GM12878 (cell line): ENCODE measurements around the gene CAPN8. TPM values are rescaled to one million over a fixed set of nuclear protein-coding genes. Genes with fewer than 3 reads are reported as not detected.

Experiments used
- ATAC-seq: fragments of 200-7000 bp; cut with Tn5 transposase; 3 replicates; pipeline ENCODE4 v1.9.1; 2020; ENCODE audit warnings: mild to moderate bottlenecking, moderate library complexity
- BruUV-seq: library from RNA; stranded (reverse); fragments of 400-500 nt; replicated peaks from 2 replicates; lab custom pipeline; 2021; lab: Mats Ljungman, UMichigan
- CTCF ChIA-PET: fragments of 300-600 bp; sonication (Branson Sonifier 250); formaldehyde crosslinking; extraction: SDS; loops from one replicate; lab custom pipeline; 2021; ENCODE audit warnings: inconsistent platforms; lab: Yijun Ruan, JAX
- POLR2A ChIA-PET: fragments of 350-600 bp; formaldehyde crosslinking; extraction: SDS; loops from one replicate; lab custom pipeline; 2021; ENCODE audit warnings: inconsistent platforms; lab: Charles Lee
- RAD21 ChIA-PET: fragments of 300-600 bp; sonication (Branson Sonifier 250); formaldehyde crosslinking; loops from one replicate; lab custom pipeline; 2023; ENCODE audit warnings: antibody characterized with exemption; ENCODE audit not compliant: unreplicated experiment; lab: Charles Lee
- SMC1A ChIA-PET: fragments of 300-600 bp; sonication (Branson Sonifier 250); formaldehyde crosslinking; loops from one replicate; lab custom pipeline; 2023; ENCODE audit not compliant: unreplicated experiment, uncharacterized antibody; lab: Charles Lee
- DNase-seq: peaks from one replicate; pipeline ENCODE4 v3.0.0-alpha.2; 2011; ENCODE audit warnings: low read depth, low spot score
- FAIRE-seq: peaks from 3 replicates; lab custom pipeline; 2011; peaks lifted over from hg19 to GRCh38; lab: Jason Lieb, UNC
- H2AFZ ChIP-seq: 2 replicates; pipeline ENCODE4 v1.6.0; 2011; ENCODE audit warnings: low read depth, low read length, control low read depth; ENCODE audit not compliant: control insufficient read depth
- H3K27ac ChIP-seq: 2 replicates; pipeline ENCODE4 v1.5.1; 2011; ENCODE audit warnings: control low read depth; ENCODE audit not compliant: control insufficient read depth, insufficient read depth
- H3K27me3 ChIP-seq, 2 experiments: replicated peaks in 1 of 2; 2 replicates each; pipeline versions ENCODE4 v1.6.0 to v1.6.1; 2011; ENCODE audit warnings: low read length in 1 of 2; ENCODE audit not compliant: control insufficient read depth in 2 of 2, insufficient read depth in 2 of 2
- H3K36me3 ChIP-seq, 2 experiments: 2 replicates each; pipeline ENCODE4 v1.5.1; 2011; ENCODE audit warnings: low read length in 1 of 2; ENCODE audit not compliant: control insufficient read depth in 2 of 2, insufficient read depth in 2 of 2
- H3K4me1 ChIP-seq: 2 replicates; pipeline ENCODE4 v1.6.1; 2011; ENCODE audit warnings: mild to moderate bottlenecking, low read length, moderate library complexity, mixed read lengths; ENCODE audit not compliant: control insufficient read depth, insufficient read depth
- H3K4me2 ChIP-seq: 2 replicates; pipeline ENCODE4 v1.6.0; 2011; ENCODE audit warnings: control low read depth; ENCODE audit not compliant: control insufficient read depth, insufficient read depth
- H3K4me3 ChIP-seq: fragments of 200-600 bp; sonication (generic); 2 replicates; pipeline ENCODE4 v1.5.1; 2016
- H3K79me2 ChIP-seq: 2 replicates; pipeline ENCODE4 v1.6.0; 2011; ENCODE audit warnings: low read length; ENCODE audit not compliant: control insufficient read depth, insufficient read depth
- H3K9ac ChIP-seq: 2 replicates; pipeline ENCODE4 v1.8.0; 2011; ENCODE audit warnings: low read length, control low read depth, mixed read lengths; ENCODE audit not compliant: control insufficient read depth, insufficient read depth
- H3K9me3 ChIP-seq: replicated peaks from 3 replicates; pipeline ENCODE4 v1.5.1; 2011; ENCODE audit warnings: mild to moderate bottlenecking, low read length; ENCODE audit not compliant: control insufficient read depth, insufficient read depth
- H4K20me1 ChIP-seq: 2 replicates; pipeline ENCODE4 v1.6.0; 2011; ENCODE audit not compliant: control insufficient read depth, insufficient read depth
- CHD2 ChIP-seq: IDR thresholded peaks from 2 replicates; pipeline ENCODE4 v1.6.1; 2011; ENCODE audit warnings: low read depth, low read length, improper control_type of control experiment, borderline replicate concordance
- EP300 ChIP-seq, 2 experiments: fragments of 150-350 bp in 1 of 2; IDR thresholded peaks; 2 replicates each; pipeline ENCODE4 v1.6.1; 2011 to 2012; ENCODE audit warnings: low read depth in 2 of 2, low read length in 2 of 2, borderline replicate concordance in 1 of 2, improper control_type of control experiment in 1 of 2, inconsistent platforms in 1 of 2; ENCODE audit not compliant: control insufficient read depth in 1 of 2
- EZH2 ChIP-seq: IDR thresholded peaks from 2 replicates; pipeline ENCODE4 v1.6.1; 2012; ENCODE audit warnings: low read depth, mild to moderate bottlenecking, control low read depth, inconsistent platforms, low read length, borderline replicate concordance; ENCODE audit not compliant: control insufficient read depth
- HDGF ChIP-seq: fragments of 450-650 bp; IDR thresholded peaks from 2 replicates; pipeline ENCODE4 v1.6.1; 2016; ENCODE audit warnings: antibody characterized with exemption
- MEF2A ChIP-seq: IDR thresholded peaks from 2 replicates; pipeline ENCODE4 v1.6.1; 2011; ENCODE audit warnings: low read depth, mild to moderate bottlenecking, low read length, moderate library complexity; ENCODE audit not compliant: insufficient read depth
- NFYB ChIP-seq: IDR thresholded peaks from 2 replicates; pipeline ENCODE4 v1.6.1; 2011; ENCODE audit warnings: low read depth, mild to moderate bottlenecking, low read length, improper control_type of control experiment, moderate library complexity; ENCODE audit not compliant: insufficient read depth
- NR2C1 ChIP-seq: fragments of 450-650 bp; IDR thresholded peaks from 2 replicates; pipeline ENCODE4 v1.6.1; 2017; ENCODE audit warnings: antibody characterized with exemption, mild to moderate bottlenecking, moderate library complexity
- PML ChIP-seq: IDR thresholded peaks from 2 replicates; pipeline ENCODE4 v1.6.1; 2012; ENCODE audit warnings: low read length, inconsistent platforms
- POLR2AphosphoS5 ChIP-seq: IDR thresholded peaks from 2 replicates; pipeline ENCODE4 v1.6.1; 2011; ENCODE audit warnings: mild to moderate bottlenecking, low read length, inconsistent platforms
- RUNX3 ChIP-seq: IDR thresholded peaks from 2 replicates; pipeline ENCODE4 v1.6.1; 2012; ENCODE audit warnings: low read length, inconsistent platforms
- SKIL ChIP-seq: fragments of 450-650 bp; IDR thresholded peaks from 2 replicates; pipeline ENCODE4 v1.6.1; 2017; ENCODE audit warnings: mild to moderate bottlenecking, low read depth, inconsistent platforms; ENCODE audit not compliant: poor library complexity, severe bottlenecking
- SMAD1 ChIP-seq: fragments of 450-650 bp; IDR thresholded peaks from 2 replicates; pipeline ENCODE4 v1.6.1; 2018; ENCODE audit warnings: mild to moderate bottlenecking, low read depth; ENCODE audit not compliant: partially characterized antibody
- SMC3 ChIP-seq: IDR thresholded peaks from 2 replicates; pipeline ENCODE4 v1.6.1; 2011; ENCODE audit warnings: low read length, improper control_type of control experiment, borderline replicate concordance
- YBX1 ChIP-seq: fragments of 450-650 bp; IDR thresholded peaks from 2 replicates; pipeline ENCODE4 v1.6.1; 2016; ENCODE audit warnings: antibody characterized with exemption
- YY1 ChIP-seq: IDR thresholded peaks from 2 replicates; pipeline ENCODE4 v1.6.1; 2011; ENCODE audit warnings: low read depth, mild to moderate bottlenecking, low read length
- ZNF24 ChIP-seq: fragments of 450-650 bp; IDR thresholded peaks from 2 replicates; pipeline ENCODE4 v1.6.1; 2017; ENCODE audit warnings: antibody characterized with exemption, mild to moderate bottlenecking
- ZZZ3 ChIP-seq: IDR thresholded peaks from 2 replicates; pipeline ENCODE4 v1.6.1; 2011; ENCODE audit warnings: low read depth; ENCODE audit not compliant: control insufficient read depth, insufficient read length
- WGBS: methylation state at CpG from one replicate; pipeline ENCODE4 v1.1.6; 2016; ENCODE audit warnings: low lambda C conversion rate; ENCODE audit not compliant: insufficient replicate concordance, insufficient coverage; ENCODE audit errors: missing lambda C conversion rate; 5-methylcytosine and 5-hydroxymethylcytosine counted together
- in situ Hi-C: fragments of 300-500 bp; cut with MboI; formaldehyde crosslinking; loops from 9 replicates; pipeline ENCODE4 v1.14.3; 2018; ENCODE audit warnings: mixed read lengths
- intact Hi-C: fragments of 100-400 bp; cut with micrococcal nuclease; formaldehyde crosslinking; loops from one replicate; pipeline ENCODE4 v1.14.2; 2022; ENCODE audit not compliant: unreplicated experiment
- polyA plus RNA-seq, 11 experiments: library from polyadenylated mRNA; depleted of rRNA in 4 of 11; unstranded in 6 of 11; stranded (reverse) in 5 of 11; fragments of >200 nt; fragmentation: Nextera tagmentation in 4 of 11; fragmentation: Illumina TruSeq in 1 of 11; extraction: Ambion mirVana in 4 of 11; extraction: Trizol in 1 of 11; gene quantifications; 1 replicate in 1 of 11; 2 replicates in 10 of 11; pipeline versions ENCODE4 v1.2.1 to v1.2.3, GENCODE V29; 2011 to 2016; ENCODE audit warnings: inconsistent platforms in 2 of 11, missing spikeins in 2 of 11, low read depth in 1 of 11
- total RNA-seq, 4 experiments: library from RNA; depleted of rRNA in 3 of 4; stranded (reverse); fragments of >200 nt in 3 of 4; fragmentation: Illumina TruSeq in 1 of 4; extraction: Trizol in 1 of 4; gene quantifications; 2 replicates each; pipeline versions ENCODE4 v1.2.1 to v1.2.3, GENCODE V29; 2013 to 2021
- TF ChIP-seq, protein P1 (sequence below): fragments of 150-350 bp; IDR thresholded peaks from 2 replicates; pipeline ENCODE4 v1.6.1; 2014; ENCODE audit warnings: mild to moderate bottlenecking, low read depth, low read length
- TF ChIP-seq, protein P2 (sequence below): fragments of 450-650 bp; IDR thresholded peaks from 2 replicates; pipeline ENCODE4 v1.6.1; 2014; ENCODE audit warnings: mild to moderate bottlenecking

Gene CAPN8
- total and polyA plus RNA-seq, 10 of the 15 experiments (the other 5 are each of a cell fraction or from before 2014, with no cell fraction given): 6.4 to 30.7 (median 12.3) TPM

DNA sequence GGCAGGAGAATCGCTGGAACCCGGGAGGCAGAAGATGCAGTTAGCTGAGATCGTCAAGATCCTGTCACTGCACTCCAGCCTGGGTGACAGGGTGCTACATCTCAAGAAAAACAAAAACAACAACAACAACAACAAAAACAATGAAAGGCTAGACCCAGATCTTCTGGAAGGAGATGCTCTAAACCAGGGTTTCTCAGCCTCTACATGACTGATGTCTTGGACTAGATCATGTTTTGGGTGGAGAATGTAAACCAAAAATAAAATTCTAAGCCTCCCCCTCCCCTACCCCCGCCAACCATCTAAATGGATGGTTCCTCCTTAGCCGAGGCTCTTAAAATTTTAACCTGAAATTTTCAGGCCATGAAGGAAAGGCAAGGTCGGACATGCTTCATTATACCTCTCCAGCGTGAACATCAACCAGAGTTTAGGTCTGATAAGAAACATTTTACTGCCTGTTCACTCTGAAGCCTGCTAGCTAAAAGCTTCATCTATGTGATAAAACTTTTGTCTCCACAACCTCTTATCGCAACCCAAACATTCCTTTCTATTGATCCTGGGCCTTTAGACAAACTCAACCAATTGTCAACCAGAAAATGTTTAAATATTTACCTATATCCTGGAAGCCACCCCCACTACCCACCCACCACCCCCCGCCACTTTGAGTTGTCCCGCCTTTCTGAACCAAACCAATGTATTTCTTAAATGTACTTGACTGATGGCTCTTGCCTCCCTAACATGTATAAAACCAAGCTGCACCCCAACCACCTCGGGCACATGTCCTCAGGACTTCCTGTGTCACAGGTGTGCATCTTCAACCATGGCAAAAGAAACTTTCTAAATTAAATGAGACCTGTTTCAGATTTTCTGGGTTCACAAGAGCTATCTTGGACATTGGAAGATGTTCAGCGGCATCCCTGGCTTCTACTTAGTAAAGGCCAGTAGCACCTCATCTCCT lies 45.0 kb upstream of the CAPN8 start:
- Histone ChIP-seq H3K27me3 (no peaks in the 10 kb centered on the region), H3K36me3 (no peaks in the 10 kb centered on the region), H4K20me1 (no peaks in the 10 kb centered on the region), H3K4me3 (no peak overlapping the region), H3K27ac (no peak overlapping the region), H3K4me2 (no peak overlapping the region), H3K79me2 (no peaks in the 10 kb centered on the region; the same call in 1 of the 2 replicates), H3K9me3 (no peaks in the 10 kb centered on the region), H2AFZ (no peak overlapping the region), H3K9ac (no peak overlapping the region), H3K4me1 (peaks cover 9% of the 10 kb centered on the region)
- in situ Hi-C loops (no loop called here), intact Hi-C loops (loop anchor here (5.0 kb wide), 1 partner anchor 622 kb away; the partner anchor contains the start of gene NVL)
- DNase-seq: no peak
- 90% methylated on average over 12 of the region's 12 CpGs for WGBS
- ChIA-PET POLR2A (interaction anchor here (0.6 kb wide), 1 partner anchor 1393 kb away, joined by 5 read pairs; no protein-coding TSS in a partner anchor), CTCF (interaction anchor here (3.1 kb wide), 1 partner anchor 40 kb away, joined by 25 read pairs; no protein-coding TSS in a partner anchor), SMC1A (interaction anchor here (1.3 kb wide), 1 partner anchor 39 kb away, joined by 3 read pairs; no protein-coding TSS in a partner anchor), RAD21 (interaction anchor here (2.3 kb wide), 1 partner anchor 38 kb away, joined by 8 read pairs; no protein-coding TSS in a partner anchor)
- no peak for FAIRE-seq
- ATAC-seq: no peak
- BruUV-seq: no TSS peak
- TF ChIP-seq, protein P1, sequence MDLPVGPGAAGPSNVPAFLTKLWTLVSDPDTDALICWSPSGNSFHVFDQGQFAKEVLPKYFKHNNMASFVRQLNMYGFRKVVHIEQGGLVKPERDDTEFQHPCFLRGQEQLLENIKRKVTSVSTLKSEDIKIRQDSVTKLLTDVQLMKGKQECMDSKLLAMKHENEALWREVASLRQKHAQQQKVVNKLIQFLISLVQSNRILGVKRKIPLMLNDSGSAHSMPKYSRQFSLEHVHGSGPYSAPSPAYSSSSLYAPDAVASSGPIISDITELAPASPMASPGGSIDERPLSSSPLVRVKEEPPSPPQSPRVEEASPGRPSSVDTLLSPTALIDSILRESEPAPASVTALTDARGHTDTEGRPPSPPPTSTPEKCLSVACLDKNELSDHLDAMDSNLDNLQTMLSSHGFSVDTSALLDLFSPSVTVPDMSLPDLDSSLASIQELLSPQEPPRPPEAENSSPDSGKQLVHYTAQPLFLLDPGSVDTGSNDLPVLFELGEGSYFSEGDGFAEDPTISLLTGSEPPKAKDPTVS: no peak
- TF ChIP-seq MEF2A: no peak
- TF ChIP-seq SKIL: no peak
- no peak for TF ChIP-seq YY1
- TF ChIP-seq HDGF: no peak
- TF ChIP-seq, protein P2, sequence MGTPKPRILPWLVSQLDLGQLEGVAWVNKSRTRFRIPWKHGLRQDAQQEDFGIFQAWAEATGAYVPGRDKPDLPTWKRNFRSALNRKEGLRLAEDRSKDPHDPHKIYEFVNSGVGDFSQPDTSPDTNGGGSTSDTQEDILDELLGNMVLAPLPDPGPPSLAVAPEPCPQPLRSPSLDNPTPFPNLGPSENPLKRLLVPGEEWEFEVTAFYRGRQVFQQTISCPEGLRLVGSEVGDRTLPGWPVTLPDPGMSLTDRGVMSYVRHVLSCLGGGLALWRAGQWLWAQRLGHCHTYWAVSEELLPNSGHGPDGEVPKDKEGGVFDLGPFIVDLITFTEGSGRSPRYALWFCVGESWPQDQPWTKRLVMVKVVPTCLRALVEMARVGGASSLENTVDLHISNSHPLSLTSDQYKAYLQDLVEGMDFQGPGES: no peak
- TF ChIP-seq SMC3: no peak
- no peak for TF ChIP-seq NFYB
- TF ChIP-seq PML: no peak
- TF ChIP-seq POLR2AphosphoS5: no peak
- TF ChIP-seq ZNF24: no peak
- no peak for TF ChIP-seq RUNX3
- no peak for TF ChIP-seq EZH2
- TF ChIP-seq NR2C1: no peak
- no peak for TF ChIP-seq ZZZ3
- no peak for TF ChIP-seq CHD2
- no peak for TF ChIP-seq YBX1
- no peak for TF ChIP-seq EP300 (IDR thresholded peaks at IDR 0.05; ENCODE audit: borderline replicate concordance in 1 of 2, control insufficient read depth in 1 of 2, low read depth in 2 of 2, low read length in 2 of 2)
- no peak for TF ChIP-seq SMAD1
